ENCODE results near the gene EPHA7. TPM values are rescaled to one million over a fixed set of nuclear protein-coding genes. Genes with fewer than 3 reads are reported as not detected.

EPHA7 gene
- total and polyA plus RNA-seq, 2 of the 4 experiments (the other 2 are of a cell fraction) = not detected

DNA sequence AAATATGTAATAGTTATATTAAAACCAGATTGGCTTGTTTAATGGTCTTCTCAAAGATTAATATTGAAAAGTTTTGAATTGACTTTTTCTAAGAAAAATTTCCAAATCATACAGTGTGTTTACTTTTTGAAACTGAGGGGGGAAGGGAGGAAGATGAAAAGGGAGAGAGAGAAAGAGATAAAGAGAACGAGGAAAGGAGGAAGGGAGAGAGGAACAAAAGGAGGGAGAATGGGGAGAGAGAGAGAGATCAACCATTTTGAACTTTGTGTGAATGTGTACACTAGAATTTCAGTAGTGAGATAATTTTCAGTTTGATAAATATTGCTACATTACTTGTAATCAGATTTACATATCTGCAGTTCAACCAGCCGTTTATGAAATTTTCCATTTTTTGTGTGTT is 124.5 kb downstream of the EPHA7 start:
- in situ Hi-C loops (cut with MboI; ENCODE audit: low sequenced_read_pairs) (no loop called here), dilution Hi-C loops (cut with HindIII; ENCODE audit: low sequenced_read_pairs, unreplicated experiment) (no loop called here), intact Hi-C loops (cut with micrococcal nuclease) (no loop called here)
- Histone ChIP-seq H3K14ac (replicated peaks; ENCODE audit: low read depth, low read length) (no peak overlapping the region), H3K56ac (ENCODE audit: extremely low read depth, insufficient read depth, low read length) (no peak overlapping the region), H3K4ac (ENCODE audit: low read depth, low read length) (no peak overlapping the region), H4K5ac (ENCODE audit: low read depth, low read length) (no peak overlapping the region), H3K4me3 (ENCODE audit: insufficient read depth, low read depth, low read length) (no peak overlapping the region), H3K23ac (ENCODE audit: low read depth, low read length) (no peak overlapping the region), H4K91ac (ENCODE audit: insufficient read depth, low read depth, low read length) (no peak overlapping the region), H2AFZ (replicated peaks; ENCODE audit: low read length, poor library complexity) (no peak overlapping the region), H3K9me3 (ENCODE audit: control insufficient read depth, insufficient read depth, low read length) (no peaks in the 10 kb centered on the region), H3K79me1 (ENCODE audit: low read depth in 1 of 2, low read length in 2 of 2) (no peaks in the 10 kb centered on the region), H3K27ac (ENCODE audit: insufficient read depth, low read length) (no peak overlapping the region), H4K8ac (ENCODE audit: low read depth in 2 of 2, low read length in 2 of 2) (no peak overlapping the region), H3K9ac (ENCODE audit: low read depth, low read length) (no peak overlapping the region), H3K9me1 (ENCODE audit: insufficient read depth, low read length) (no peaks in the 10 kb centered on the region), H2BK20ac (ENCODE audit: low read depth, low read length) (no peak overlapping the region), H2BK120ac (ENCODE audit: low read depth, low read length) (no peak overlapping the region), H2AK5ac (ENCODE audit: low read depth, low read length) (no peak overlapping the region), H3K4me1 (ENCODE audit: control insufficient read depth, insufficient read depth, low read length) (no peaks in the 10 kb centered on the region), H3K18ac (ENCODE audit: low read depth, low read length) (no peak overlapping the region), H2BK15ac (ENCODE audit: low read depth, low read length) (no peak overlapping the region), H3K36me3 (ENCODE audit: control insufficient read depth, insufficient read depth, low read length) (no peaks in the 10 kb centered on the region), H2AK9ac (replicated peaks; ENCODE audit: low read depth, low read length, poor library complexity) (no peak overlapping the region), H4K20me1 (ENCODE audit: insufficient read depth, low read length) (no peaks in the 10 kb centered on the region), H3K4me2 (ENCODE audit: low read depth, low read length) (no peak overlapping the region), H3K27me3 (ENCODE audit: control insufficient read depth, insufficient read depth, low read length) (no peaks in the 10 kb centered on the region), H2BK5ac (ENCODE audit: low read depth, low read length, poor library complexity, severe bottlenecking) (no peak overlapping the region)
- POLR2A ChIA-PET (ENCODE audit: unreplicated experiment) = no interaction called here
- no peak for TF ChIP-seq MAZ (IDR thresholded peaks at IDR 0.05; ENCODE audit: borderline replicate concordance, low read depth, low read length)
- no peak for TF ChIP-seq RAD21 (IDR thresholded peaks at IDR 0.05; ENCODE audit: low read length)
- no peak for TF ChIP-seq RFX5 (IDR thresholded peaks at IDR 0.05; ENCODE audit: low read depth, low read length)
- no peak for TF ChIP-seq FOS (IDR thresholded peaks at IDR 0.05; ENCODE audit: low read depth, low read length)
- TF ChIP-seq, protein P1, sequence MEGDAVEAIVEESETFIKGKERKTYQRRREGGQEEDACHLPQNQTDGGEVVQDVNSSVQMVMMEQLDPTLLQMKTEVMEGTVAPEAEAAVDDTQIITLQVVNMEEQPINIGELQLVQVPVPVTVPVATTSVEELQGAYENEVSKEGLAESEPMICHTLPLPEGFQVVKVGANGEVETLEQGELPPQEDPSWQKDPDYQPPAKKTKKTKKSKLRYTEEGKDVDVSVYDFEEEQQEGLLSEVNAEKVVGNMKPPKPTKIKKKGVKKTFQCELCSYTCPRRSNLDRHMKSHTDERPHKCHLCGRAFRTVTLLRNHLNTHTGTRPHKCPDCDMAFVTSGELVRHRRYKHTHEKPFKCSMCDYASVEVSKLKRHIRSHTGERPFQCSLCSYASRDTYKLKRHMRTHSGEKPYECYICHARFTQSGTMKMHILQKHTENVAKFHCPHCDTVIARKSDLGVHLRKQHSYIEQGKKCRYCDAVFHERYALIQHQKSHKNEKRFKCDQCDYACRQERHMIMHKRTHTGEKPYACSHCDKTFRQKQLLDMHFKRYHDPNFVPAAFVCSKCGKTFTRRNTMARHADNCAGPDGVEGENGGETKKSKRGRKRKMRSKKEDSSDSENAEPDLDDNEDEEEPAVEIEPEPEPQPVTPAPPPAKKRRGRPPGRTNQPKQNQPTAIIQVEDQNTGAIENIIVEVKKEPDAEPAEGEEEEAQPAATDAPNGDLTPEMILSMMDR (conservative IDR thresholded peaks at IDR 0.05; ENCODE audit: low read depth, low read length) = no peak
- no peak for TF ChIP-seq POLR2A (IDR thresholded peaks at IDR 0.05; ENCODE audit: low read depth, low read length)
- no peak for TF ChIP-seq NFE2L2 (IDR thresholded peaks at IDR 0.05; ENCODE audit: low read depth, low read length)
- no peak for TF ChIP-seq CHD1 (IDR thresholded peaks at IDR 0.05; ENCODE audit: low read depth, low read length)
- TF ChIP-seq, protein P2, sequence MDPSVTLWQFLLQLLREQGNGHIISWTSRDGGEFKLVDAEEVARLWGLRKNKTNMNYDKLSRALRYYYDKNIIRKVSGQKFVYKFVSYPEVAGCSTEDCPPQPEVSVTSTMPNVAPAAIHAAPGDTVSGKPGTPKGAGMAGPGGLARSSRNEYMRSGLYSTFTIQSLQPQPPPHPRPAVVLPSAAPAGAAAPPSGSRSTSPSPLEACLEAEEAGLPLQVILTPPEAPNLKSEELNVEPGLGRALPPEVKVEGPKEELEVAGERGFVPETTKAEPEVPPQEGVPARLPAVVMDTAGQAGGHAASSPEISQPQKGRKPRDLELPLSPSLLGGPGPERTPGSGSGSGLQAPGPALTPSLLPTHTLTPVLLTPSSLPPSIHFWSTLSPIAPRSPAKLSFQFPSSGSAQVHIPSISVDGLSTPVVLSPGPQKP (IDR thresholded peaks at IDR 0.05; ENCODE audit: borderline replicate concordance, low read depth, low read length) = no peak
- TF ChIP-seq CEBPB (IDR thresholded peaks at IDR 0.05; ENCODE audit: low read depth, low read length) = no peak
- no peak for TF ChIP-seq SMC3 (IDR thresholded peaks at IDR 0.05; ENCODE audit: low read depth, low read length)
- no peak for TF ChIP-seq BHLHE40 (IDR thresholded peaks at IDR 0.05; ENCODE audit: low read depth, low read length)
- TF ChIP-seq MAFK (IDR thresholded peaks at IDR 0.05; ENCODE audit: low read depth, low read length) = no peak
- TF ChIP-seq, protein P3, sequence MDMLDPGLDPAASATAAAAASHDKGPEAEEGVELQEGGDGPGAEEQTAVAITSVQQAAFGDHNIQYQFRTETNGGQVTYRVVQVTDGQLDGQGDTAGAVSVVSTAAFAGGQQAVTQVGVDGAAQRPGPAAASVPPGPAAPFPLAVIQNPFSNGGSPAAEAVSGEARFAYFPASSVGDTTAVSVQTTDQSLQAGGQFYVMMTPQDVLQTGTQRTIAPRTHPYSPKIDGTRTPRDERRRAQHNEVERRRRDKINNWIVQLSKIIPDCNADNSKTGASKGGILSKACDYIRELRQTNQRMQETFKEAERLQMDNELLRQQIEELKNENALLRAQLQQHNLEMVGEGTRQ (IDR thresholded peaks at IDR 0.05; ENCODE audit: low read depth, low read length) = no peak
- CTCF ChIA-PET = no interaction called here
- 0% methylated on average over 1 of the region's 2 CpGs; no CpG with 5 or more reads in 1 of the 2 experiments for WGBS, 2 experiments (ENCODE audit: extremely low coverage in 2 of 2, insufficient read length in 1 of 2)
- DNase-seq (no peak), ATAC-seq (ENCODE audit: low read depth) (no peak)
- BruUV-seq (replicated peaks) = no TSS peak
